Endometrial microvascular endothelial cells (primary cell): ENCODE measurements around the gene TAS1R1. TPM values are rescaled to one million over a fixed set of nuclear protein-coding genes. Genes with fewer than 3 reads are reported as not detected.

Source experiments
- in situ Hi-C: cut with HindIII; loops from 2 replicates; pipeline ENCODE4 v1.10.0; 2017; ENCODE audit warnings: low sequenced_read_pairs, low pct_unique_long_range_greater_than_20kb; ENCODE audit errors: inconsistent ontology term
- total RNA-seq: library from RNA; depleted of rRNA; stranded (reverse); fragments of >200 nt; gene quantifications from one replicate; pipeline ENCODE4 v1.2.3, GENCODE V29; 2015; ENCODE audit errors: inconsistent ontology term

Gene TAS1R1
- not detected for total RNA-seq

DNA sequence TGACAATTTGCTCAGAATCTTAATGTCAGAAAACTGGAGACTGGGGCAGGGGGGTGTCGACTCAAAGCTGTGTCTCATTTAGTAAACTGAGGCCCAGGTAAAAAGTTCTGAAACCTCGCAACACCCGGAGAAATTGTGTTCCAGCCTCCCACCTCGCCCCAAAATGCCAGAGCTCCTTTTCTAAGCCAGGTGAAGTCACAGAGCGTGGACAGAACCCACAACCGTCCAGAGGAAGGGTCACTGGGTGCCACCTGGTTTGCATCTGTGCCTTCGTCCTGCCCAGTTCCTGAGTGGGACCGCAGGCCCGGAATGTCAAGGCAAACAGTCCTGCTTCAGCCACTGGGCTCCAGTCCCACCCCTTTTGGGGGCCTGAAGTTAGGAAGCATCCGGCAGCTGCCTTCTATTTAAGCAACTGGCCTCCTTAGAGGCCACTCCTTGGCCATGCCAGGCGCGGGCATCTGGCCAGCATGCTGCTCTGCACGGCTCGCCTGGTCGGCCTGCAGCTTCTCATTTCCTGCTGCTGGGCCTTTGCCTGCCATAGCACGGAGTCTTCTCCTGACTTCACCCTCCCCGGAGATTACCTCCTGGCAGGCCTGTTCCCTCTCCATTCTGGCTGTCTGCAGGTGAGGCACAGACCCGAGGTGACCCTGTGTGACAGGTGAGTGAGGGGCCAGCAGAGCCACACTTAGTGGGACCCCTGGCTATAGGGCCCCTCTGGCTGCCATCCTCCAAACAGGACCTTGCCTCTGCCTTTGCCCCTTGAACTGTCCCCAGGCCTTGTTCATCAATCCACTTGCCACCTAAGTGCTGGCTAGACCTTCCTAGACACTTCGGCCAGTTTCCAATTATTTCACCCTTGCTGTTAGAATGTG is at the start of gene TAS1R1:
Gene TAS1R1 (plus strand): TSS at position 401 of the 872 bp plus-strand sequence. CDS start 67 bp downstream, at position 468.
- in situ Hi-C loops = no loop called here

DNA sequence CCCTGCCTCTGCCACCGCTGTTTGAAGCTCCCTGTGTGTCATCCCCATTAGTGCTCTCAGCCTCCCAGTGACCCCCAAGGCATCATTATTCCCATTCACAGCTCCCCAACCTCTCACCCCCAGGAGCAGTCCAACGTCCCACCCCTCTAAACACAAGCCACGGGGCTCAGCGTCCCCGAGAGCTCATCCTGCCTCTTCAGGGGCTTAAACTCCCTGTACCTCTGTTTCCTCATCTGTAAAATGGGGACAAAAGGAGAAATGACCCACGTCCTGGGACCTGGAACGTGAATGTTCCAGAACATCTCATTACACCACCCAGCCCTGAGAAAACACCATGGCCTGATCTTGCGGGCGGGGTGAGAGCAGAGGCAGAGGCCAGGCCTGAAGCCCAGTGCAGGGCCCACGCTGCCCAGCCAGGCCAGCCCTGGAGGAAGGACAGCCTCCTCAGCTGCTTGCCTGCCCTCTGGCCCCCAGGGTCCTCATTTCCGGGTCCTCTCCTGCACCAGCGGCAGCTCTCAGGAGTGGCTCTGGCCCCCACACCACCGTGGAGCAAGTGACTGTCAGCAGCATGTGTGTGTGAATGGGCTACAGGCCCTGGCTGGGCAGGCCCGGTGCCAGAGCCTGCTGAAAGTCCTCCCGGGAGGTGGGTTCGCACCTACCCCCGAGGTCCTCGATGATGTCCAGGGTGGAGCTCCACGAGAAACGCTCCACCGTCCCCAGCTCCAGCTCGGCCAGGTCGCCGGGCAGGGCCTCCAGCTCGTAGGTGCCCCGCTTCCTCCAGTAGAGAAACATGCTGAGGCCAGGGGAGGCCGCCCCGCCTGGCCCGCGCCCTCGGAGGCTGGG is 49.5 kb upstream of the TAS1R1 start:
- in situ Hi-C loops = no loop called here

DNA sequence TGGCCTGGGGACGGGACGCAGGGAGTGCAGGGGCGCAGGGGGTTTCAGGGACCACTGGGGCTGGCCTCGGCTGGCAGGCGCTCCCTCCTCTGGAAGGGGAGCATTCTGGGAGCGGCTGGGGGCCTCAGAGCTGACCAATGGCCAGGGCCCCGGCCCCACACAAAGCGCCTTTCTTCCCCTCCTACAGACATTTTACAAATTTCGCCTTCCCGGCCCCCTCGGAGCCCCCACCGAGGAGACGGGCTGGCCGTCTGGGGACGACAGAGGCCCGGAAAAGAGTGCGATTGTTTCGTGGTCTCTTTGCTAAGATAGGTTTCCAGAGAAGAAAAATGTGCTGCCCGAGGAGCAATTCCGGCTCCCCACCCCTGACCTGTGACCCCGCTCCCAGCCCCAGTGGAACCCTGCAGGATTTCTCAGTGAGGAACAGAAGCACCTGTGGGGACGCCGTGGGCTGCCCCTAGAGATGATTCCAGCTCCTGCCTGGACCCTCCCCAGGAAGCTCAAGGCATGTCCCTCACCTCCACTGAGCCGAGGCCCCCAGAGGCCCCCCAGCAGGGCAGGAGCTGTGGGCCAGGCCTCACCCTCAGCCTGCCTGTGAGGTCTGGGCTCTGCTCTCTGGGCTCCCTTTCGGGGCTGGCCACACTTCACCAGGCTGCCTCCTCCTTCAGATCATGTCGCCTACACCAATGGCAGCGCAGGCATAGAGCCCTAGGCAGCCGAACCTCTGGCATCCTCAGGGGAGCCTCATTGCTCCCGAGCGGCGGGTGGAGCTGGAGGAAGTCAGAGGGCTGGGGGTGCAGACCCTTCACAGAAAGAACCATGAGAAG is 48.7 kb upstream of the TAS1R1 start:
- in situ Hi-C loops = no loop called here

DNA sequence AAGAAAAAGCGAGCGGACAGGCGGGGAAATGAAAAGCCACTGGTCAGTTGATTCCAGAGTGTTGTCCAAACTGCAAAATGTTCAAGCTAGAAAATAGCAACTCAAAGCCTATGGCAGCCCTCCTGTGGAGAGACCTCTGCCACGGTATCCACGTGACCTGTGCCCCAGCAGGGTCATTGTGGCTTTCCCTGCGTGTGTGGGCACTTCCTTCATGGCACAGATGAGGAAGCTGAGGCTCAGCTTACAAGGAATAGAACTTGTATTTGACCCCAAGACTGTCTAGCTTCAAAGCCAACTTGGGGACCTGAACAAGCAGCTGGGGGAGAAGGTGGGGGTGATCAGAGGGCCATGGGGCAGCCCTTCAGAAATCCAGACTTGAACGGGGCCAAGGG is 48.1 kb upstream of the TAS1R1 start:
- in situ Hi-C loops = no loop called here

DNA sequence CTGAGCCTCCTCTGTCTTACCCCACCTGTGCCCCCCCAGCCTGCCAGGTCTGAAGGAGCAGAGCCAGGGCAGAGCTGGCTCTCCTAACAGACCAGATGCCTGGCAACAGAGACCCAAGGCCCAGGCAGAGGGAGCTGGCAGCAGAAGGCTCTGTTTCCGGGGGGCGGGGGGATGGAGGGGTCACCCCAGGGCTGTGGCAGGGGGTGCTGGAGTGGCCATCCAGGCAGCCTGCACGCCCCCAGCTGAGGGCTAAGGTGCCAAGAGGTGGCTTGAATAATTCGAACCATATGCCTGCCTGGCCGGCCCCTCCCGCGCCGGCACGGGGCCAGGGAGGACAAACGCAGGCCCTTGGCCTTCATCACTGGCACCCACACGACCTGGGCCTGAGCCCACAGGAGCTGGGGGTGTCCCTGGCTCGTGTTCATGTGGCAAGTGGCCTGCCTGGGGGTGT is 47.6 kb upstream of the TAS1R1 start:
- in situ Hi-C loops = no loop called here

DNA sequence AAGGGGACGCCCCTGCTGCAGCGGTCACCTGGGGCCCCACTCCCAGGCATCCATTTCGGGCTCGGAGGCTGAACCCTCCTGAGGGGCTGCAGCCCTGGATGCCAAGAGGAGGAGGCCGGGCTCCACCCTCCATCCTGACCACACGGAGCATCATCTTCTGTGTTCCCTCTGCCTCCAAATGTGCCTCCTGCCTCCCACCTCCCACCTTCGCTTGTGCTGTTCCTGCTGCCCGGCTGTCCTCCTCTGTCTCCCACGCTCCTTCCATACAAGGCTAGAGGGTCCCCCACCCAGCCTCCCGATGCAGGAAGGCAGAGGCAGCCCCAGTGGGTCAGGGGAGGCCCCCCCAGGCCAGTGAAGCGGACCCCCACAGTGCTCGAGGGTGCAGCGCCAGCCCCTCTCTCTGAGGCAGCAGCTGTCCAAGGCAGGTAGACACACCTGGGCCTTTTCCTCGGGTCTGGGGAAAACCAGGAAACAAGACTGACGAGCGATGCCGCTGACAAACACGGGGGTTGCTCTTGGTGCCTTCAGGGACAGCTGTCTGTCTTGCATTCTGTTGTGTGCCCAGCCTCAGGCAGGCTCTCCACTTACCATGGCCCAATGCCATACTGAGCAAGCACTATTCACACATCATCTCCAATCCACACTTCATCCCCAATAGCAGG is 46.8 kb upstream of the TAS1R1 start:
- in situ Hi-C loops = no loop called here

DNA sequence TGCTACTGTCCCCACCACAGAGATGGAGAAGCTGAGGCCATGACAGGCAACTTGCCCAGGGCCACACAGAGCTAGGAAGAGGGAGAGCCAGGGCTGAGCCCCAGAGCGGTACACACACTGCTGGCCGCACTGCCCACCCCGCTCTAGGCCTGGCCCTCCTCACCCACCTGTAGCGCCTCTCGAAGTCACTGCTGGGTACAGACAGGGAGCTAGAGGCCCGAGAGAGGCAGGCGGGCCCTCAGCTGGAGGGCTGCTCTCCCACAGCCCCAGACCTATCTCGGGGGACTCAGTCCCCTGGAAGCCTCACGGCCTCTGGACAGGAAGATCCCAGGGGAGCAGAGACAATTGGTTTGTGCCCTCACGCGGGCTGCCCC is 46.3 kb upstream of the TAS1R1 start:
- in situ Hi-C loops = no loop called here

DNA sequence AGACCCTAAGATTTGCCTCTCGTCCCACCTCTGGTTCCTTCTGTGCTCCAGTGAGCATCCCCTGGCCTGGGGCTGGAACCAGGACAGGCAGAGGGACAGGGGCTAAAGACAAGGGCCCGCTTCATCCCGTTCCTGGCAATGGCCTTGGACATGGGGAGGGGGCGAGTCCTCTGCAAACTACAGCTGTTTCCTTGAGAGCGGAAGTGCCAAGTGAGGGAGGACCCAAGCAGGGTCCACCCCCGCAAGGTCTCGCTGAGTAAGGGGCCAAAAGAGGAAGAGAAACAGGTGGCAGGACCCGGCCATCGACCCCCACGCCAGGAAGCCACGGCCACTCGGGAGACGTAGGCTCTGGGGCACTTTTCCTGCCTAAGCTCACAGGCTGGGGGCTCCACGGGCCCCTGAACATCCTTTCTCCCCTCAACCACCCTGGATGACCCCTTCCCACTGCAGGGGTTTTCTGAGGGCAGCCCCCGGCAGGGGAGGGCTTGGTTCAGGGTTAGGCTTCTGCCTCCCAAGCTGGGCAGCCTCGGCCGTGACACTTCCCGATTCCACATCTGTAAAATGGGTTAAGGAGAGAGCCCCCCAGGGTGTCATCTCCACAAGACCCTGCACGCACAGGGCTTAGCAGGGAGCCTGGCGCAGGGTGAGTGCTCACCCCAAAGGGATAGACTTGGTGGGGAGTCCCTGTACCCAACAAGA is 45.7 kb upstream of the TAS1R1 start:
- in situ Hi-C loops = no loop called here

DNA sequence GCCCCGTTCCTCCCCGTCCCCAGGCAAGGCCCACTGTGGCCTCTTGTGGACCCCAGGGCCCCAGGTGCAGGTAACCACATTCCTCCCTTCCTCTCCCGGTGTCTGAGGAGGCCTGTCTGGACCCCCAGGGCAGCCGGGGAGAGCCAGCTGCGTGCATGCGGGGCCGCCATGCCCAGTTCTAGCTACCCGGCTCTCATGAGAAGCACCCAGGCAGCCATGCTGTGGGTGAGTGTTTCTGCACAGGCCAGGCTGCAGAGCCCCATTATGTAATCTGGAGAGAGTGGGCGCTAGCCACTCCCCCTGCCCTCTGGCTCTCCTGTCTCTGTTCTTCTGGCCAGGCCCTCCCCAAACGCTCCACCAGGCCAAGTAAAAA is 45.2 kb upstream of the TAS1R1 start:
- in situ Hi-C loops = no loop called here

DNA sequence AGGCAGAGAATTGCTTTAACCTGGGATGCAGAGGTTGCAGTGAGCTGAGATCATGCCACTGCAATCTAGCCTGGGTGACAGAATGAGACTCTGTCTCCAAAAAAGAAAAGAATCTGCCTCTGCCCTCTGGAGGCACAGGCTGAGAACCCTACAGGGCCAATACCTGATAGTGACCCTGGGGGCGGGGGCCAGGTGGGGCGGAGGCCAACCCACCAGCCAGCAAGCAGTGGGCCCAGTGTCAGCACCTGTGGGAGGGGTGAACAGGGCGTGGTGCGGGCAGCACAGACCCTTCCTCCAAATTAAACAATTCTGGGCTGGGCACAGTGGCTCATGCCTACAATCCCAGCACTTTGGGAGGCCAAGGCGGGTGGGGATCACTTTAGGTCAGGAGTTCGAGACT is 44.6 kb upstream of the TAS1R1 start:
- in situ Hi-C loops = no loop called here

DNA sequence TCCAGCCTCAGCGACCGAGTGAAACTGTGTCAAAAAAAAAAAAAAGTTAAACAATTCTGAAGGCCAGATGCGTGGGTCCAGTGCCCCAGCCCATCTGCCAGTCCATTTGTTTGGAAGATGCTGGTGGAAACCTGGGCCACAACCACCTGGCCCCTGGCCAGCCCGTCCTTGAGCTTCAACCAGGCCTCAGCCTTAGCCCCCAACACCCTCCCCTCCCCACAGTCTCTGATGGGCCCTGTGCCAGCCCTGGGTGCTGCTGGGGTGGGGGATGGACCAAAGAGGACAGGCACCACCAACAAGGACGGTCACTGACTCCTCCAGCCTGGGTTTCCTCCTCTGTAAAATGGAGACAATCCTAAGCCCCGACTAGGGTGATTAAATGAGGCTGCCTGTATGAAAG is 44.1 kb upstream of the TAS1R1 start:
- in situ Hi-C loops = no loop called here

DNA sequence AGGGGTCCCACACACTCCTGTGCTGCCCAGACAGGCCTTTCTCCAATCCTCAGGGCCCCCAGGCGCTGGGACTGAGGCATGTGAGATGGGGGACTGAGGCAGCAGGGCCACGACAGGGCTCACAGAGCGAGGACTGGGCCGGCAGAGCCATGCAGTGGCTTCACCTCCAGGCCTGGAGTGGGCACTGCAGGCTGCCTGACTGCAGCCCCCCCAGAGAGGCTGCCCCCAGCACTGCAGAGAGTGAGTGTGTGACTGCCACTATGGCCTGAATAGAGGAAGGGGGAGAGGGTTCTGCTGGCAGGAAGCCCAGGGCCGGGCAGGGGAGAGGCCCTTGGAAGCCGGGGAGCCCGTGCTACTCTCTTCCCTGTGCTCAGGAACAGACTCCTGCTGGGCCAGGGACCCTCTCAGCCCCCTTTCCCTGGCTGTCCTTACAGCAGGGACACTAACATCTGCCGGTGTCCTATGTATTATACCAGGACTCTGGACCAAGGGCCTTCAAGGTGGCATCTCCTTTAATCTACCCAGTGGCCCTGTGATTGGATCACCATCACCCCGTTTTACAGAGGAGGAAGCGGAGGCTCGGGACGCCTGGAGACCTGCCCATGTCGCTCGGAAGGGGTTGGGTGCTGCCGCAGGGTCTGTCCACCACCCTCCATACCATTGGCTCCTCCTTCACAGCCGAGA is 43.4 kb upstream of the TAS1R1 start:
- in situ Hi-C loops = no loop called here

DNA sequence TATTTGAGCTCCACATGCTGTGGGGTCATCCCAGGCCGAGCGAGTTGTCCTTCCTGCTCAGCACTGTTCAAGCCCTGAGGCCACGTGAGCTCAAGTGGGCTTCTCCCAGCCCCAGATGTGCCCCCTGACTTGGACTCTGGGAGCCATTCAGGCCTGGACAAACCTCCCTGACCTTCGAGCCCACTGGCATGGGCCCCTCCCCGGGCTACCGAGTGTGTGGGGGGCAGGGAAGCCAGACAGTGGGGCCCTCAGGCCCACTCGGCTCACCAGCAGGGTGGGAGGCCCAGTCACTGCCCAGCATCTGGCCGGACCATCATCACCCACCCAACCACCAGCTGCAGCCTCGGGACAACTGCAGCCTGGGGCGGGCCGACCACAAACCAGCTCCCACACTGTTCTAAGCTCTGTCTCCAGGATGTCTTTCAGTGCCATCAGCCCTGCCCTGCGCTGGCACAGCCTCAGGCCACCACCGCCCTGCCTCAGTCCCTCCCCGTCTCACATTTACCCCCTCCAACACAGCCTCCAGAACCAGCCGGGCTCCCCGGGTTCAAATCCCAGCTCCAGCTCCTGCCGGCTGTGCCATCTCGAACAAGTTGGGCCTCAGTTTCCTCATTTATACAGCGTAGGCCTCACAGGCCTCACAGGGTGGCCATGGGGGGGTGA is 42.7 kb upstream of the TAS1R1 start:
- in situ Hi-C loops = no loop called here

DNA sequence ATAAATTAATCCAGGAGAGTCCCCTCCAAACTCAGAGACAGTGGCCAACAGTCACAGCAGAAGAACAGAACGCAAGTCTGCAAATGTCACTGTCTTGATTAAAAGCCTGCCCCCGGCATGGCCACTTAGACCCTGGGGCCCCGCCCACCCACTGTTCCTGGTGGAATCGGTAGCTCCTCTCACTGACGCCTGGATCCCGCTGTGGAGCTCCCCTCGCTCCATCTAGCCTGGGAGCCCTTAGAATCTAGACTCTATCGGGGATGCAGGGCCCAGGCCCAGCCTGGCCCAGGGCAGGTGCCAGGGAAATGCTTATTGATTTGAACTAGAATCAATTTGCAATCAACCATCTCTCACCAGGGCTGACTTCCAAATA is 42.2 kb upstream of the TAS1R1 start:
- in situ Hi-C loops = no loop called here

DNA sequence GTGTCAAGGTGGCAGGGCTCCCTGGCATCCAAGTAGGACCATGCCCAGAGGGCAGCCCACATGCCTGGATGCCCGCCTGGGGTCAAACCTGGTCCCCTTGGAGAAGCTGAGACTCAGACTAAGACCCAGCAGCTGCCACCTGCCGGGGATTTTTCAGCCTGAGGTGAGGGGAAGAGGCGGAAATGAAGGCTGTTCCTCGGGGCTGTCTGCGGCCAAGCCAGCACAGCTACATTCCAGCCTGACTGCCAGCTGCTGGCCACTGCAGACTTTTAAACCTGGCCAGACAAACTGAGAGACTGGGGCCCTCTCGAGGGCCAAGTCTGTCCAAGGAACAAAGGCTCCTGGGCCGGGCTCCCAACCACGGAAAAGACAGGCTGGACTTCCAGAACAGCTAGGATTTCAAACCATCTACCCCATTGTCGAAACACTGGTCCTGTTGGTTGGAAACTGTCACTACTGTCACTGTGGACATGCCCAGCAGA is 41.7 kb upstream of the TAS1R1 start:
- in situ Hi-C loops = no loop called here

DNA sequence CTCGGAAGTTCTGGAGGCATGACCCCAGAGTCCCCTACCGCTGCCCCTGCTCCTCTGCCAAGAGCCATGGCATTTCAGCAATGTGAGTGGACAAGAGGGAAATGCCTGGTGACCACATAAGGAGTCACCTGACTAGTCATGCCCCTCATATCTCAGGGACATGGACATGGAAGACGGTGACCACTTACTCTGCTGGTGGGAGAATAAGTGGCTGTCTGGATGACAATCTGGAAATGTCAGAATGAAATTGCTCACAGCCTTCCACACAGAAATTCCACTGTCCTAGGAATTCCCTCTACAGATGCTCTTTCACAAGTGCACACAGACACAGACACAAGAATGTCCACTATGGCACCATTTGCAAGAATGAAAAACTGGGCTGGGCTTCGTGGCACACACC is 39.3 kb upstream of the TAS1R1 start:
- in situ Hi-C loops = no loop called here

DNA sequence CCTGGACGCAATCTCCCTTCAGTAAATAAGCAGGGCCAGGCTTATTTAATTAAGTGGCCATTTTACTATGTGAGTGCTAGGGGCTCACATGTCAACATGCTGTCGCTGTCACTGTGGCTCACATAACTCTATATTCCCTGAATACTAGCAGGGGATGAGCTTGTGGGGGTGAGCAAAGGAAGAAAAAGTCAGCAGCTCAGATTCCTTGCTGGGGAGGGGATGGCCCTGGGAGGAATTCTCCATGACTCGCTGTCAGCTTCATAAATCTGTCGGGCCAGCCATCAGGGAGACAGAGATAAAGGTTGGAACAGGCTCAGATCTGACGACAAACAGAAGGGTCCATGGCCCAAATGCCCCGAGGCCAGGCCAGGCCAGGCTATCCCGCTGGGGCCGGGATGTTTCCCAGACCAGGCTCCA is 37.7 kb upstream of the TAS1R1 start:
- in situ Hi-C loops = no loop called here
